ENCODE measurements around the gene PHAF1. TPM values are rescaled to one million over a fixed set of nuclear protein-coding genes. Genes with fewer than 3 reads are reported as not detected.

The PHAF1 gene
- total and polyA plus RNA-seq, 9 of the 15 experiments (the other 6 are each of a cell fraction or from before 2014, with no cell fraction given), result 5.1 to 25.4 (median 13.8) TPM

DNA sequence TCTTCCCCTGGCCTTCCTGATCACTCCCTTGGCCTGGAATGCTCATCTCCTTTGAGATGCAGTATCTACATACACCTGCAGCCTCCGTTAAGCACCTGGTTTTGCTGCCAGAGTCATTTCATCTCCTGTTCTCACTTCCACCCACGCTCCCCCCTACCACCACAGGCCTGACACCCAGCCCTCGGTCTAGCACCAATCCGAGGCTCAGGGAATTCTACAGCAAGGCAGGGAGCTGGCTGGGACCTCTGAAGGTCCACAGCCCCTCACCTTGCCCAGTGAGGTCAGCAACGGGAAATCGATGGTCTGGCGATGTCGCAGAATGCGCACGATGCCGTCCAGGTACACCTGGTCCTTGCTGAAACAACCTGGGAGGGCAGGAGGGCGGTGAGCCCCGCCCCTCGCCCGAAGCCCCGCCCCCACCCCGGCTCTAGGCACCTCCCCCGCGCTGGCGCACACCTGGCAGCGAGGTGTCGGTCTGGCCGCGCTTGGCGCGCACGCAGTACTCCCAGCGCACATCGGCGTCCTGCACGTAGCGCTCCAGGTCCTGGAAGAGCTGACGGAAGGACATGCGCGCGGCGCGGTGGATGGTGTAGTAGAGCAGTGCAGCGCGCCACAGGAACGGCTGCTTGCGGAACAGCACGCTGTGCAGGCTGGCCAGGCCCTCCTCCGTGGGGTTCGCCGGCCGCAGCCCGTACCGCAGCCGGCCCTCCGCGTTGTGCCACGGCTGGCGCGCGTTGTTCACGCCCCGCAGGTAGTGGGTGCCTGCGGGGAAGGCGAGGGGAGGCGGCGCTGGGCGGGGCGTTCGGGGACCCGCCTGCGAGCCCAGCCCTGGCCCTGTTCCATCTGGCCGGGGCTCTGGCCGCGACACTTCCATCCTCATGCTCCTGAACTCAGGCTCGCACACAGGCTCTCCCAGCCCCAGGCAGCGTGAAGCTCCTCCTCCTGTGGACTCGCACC lies 68.3 kb downstream of the PHAF1 start (continued):
- TF ChIP-seq YY1 (IDR thresholded peaks at IDR 0.05; ENCODE audit: borderline replicate concordance in 1 of 3, control insufficient read depth in 1 of 3, extremely low read depth in 1 of 3, insufficient read depth in 3 of 3, insufficient read length in 1 of 3, insufficient replicate concordance in 2 of 3, low read depth in 1 of 3, low read length in 2 of 3) (no peak), ZC3H11A (IDR thresholded peaks at IDR 0.05; ENCODE audit: low read depth, low read length) (no peak), NFIC (IDR thresholded peaks at IDR 0.05) (peak; percentile 39; the same call in 1 of the 2 replicates), HDAC1 (IDR thresholded peaks at IDR 0.05) (peak in 1 of 2 experiments; percentile 19; a peak in 1 of 4 replicates), BACH1 (tag; IDR thresholded peaks at IDR 0.05) (no peak), HNRNPL (IDR thresholded peaks at IDR 0.05; ENCODE audit: low read depth, low read length) (peak; percentile 16; the same call in 1 of the 2 replicates), HNRNPLL (IDR thresholded peaks at IDR 0.05; ENCODE audit: low read depth, low read length, poor library complexity, severe bottlenecking) (peak; percentile 61), ZBTB33 (CRISPR knock-in tag; IDR thresholded peaks at IDR 0.05) (peak; percentile 88), POLR2G (IDR thresholded peaks at IDR 0.05; ENCODE audit: low read depth, low read length) (peak; percentile 57), ETV1 (tag; conservative IDR thresholded peaks at IDR 0.05; ENCODE audit: low read depth) (no peak)
- TF ChIP-seq, protein P1, sequence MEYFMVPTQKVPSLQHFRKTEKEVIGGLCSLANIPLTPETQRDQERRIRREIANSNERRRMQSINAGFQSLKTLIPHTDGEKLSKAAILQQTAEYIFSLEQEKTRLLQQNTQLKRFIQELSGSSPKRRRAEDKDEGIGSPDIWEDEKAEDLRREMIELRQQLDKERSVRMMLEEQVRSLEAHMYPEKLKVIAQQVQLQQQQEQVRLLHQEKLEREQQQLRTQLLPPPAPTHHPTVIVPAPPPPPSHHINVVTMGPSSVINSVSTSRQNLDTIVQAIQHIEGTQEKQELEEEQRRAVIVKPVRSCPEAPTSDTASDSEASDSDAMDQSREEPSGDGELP (CRISPR knock-in tag; IDR thresholded peaks at IDR 0.05; ENCODE audit: borderline replicate concordance), result peak; percentile 20; the same call in 1 of the 2 replicates

Measured in K562 (cell line).